K562 (cell line): ENCODE data around the gene ITGB1BP2. TPM values are rescaled to one million over a fixed set of nuclear protein-coding genes. Genes with fewer than 3 reads are reported as not detected.
"Not testable (repeated sequence)": the region's sequence is repeated elsewhere in the genome, so short reads cannot be mapped to it uniquely, and the experiment has no call there.

Source experiments
- ATAC-seq: fragments of 200-7000 bp; cut with Tn5 transposase; 3 replicates; pipeline ENCODE4 v1.9.1; 2020; ENCODE audit warnings: moderate library complexity
- BruUV-seq: library from RNA; stranded (reverse); fragments of 400-500 nt; replicated peaks from 2 replicates; lab custom pipeline; 2021; lab: Mats Ljungman, UMichigan
- CTCF ChIA-PET: fragments of 300-600 bp; formaldehyde crosslinking; extraction: SDS; loops from one replicate; lab custom pipeline; 2021; ENCODE audit warnings: low intra/inter-chr PET ratio; lab: Yijun Ruan, JAX
- POLR2A ChIA-PET: fragments of 300-600, 350-650 bp; sonication (Branson Sonifier 250); formaldehyde crosslinking; extraction: SDS; loops from one replicate; lab custom pipeline; 2021; ENCODE audit warnings: antibody characterized with exemption, inconsistent platforms; lab: Yijun Ruan, JAX
- DNase-seq, 4 experiments: peaks; one replicate each; pipeline versions ENCODE4 v3.0.0 to v3.0.0-alpha.2; 2011 to 2018; ENCODE audit warnings: low spot score in 3 of 4, mixed read lengths in 3 of 4; ENCODE audit errors: extremely low read depth in 1 of 4
- FAIRE-seq: peaks from 2 replicates; lab custom pipeline; 2011; peaks lifted over from hg19 to GRCh38; lab: Jason Lieb, UNC
- H2AFZ ChIP-seq: 2 replicates; pipeline ENCODE4 v1.6.0; 2011; ENCODE audit warnings: low read depth, low read length, control low read depth, inconsistent platforms
- H3K27ac ChIP-seq: fragments of 200-600 bp; 3 replicates; pipeline ENCODE4 v1.8.0; 2011; ENCODE audit warnings: low read depth, mild to moderate bottlenecking, control low read depth, inconsistent platforms, low read length, moderate library complexity, mixed read lengths; ENCODE audit errors: extremely low read depth
- H3K27me3 ChIP-seq, 2 experiments: fragments of 300-600 bp in 1 of 2; 2 replicates in 1 of 2; 3 replicates in 1 of 2; pipeline versions ENCODE4 v1.6.0 to v1.8.0; 2011; ENCODE audit warnings: inconsistent platforms in 2 of 2, low read length in 2 of 2, mild to moderate bottlenecking in 1 of 2, mixed read lengths in 1 of 2, moderate library complexity in 1 of 2; ENCODE audit not compliant: control insufficient read depth in 2 of 2, insufficient read depth in 2 of 2
- H3K36me3 ChIP-seq: fragments of 300-600 bp; 3 replicates; pipeline ENCODE4 v1.8.0; 2011; ENCODE audit warnings: mild to moderate bottlenecking, low read length, inconsistent platforms; ENCODE audit not compliant: control insufficient read depth, insufficient read depth
- H3K4me1 ChIP-seq, 2 experiments: fragments of 200-600 bp in 1 of 2; replicated peaks in 1 of 2; 2 replicates in 1 of 2; 3 replicates in 1 of 2; pipeline versions ENCODE4 v1.5.1 to v1.8.0; 2011; ENCODE audit warnings: inconsistent platforms in 2 of 2, low read length in 2 of 2, mild to moderate bottlenecking in 1 of 2, mixed read lengths in 1 of 2, moderate library complexity in 1 of 2; ENCODE audit not compliant: control insufficient read depth in 2 of 2, insufficient read depth in 2 of 2
- H3K4me2 ChIP-seq: 2 replicates; pipeline ENCODE4 v1.6.1; 2011; ENCODE audit warnings: low read length, control low read depth, inconsistent platforms, mixed read lengths; ENCODE audit not compliant: insufficient read depth
- H3K4me3 ChIP-seq: fragments of 200-600 bp; sonication (generic), shearing (Covaris generic); 2 replicates; pipeline ENCODE4 v1.5.1; 2016; ENCODE audit warnings: control low read depth, inconsistent platforms
- H3K79me2 ChIP-seq: fragments of 200-600 bp; 3 replicates; pipeline ENCODE4 v1.8.0; 2011; ENCODE audit warnings: low read length, inconsistent platforms; ENCODE audit not compliant: control insufficient read depth, insufficient read depth
- H3K9ac ChIP-seq, 2 experiments: 2 replicates each; pipeline versions ENCODE4 v1.6.0 to v1.6.1; 2011; ENCODE audit warnings: low read depth in 2 of 2, low read length in 2 of 2, control low read depth in 1 of 2, inconsistent platforms in 1 of 2, mild to moderate bottlenecking in 1 of 2, mixed read lengths in 1 of 2; ENCODE audit not compliant: insufficient read depth in 1 of 2
- H3K9me1 ChIP-seq: one replicate; pipeline ENCODE4 v1.6.0; 2011; ENCODE audit warnings: inconsistent platforms, mild to moderate bottlenecking, low read length, moderate library complexity; ENCODE audit not compliant: control insufficient read depth, insufficient read depth
- H3K9me3 ChIP-seq: replicated peaks from 2 replicates; pipeline ENCODE4 v1.5.1; 2011; ENCODE audit warnings: low read depth, low read length, inconsistent platforms; ENCODE audit not compliant: control insufficient read depth, insufficient read depth
- H4K20me1 ChIP-seq: replicated peaks from 2 replicates; pipeline ENCODE4 v1.6.1; 2011; ENCODE audit warnings: low read length, inconsistent platforms, mixed read lengths; ENCODE audit not compliant: control insufficient read depth, insufficient read depth
- CBX3 ChIP-seq, 2 experiments: IDR thresholded peaks; 1 replicate in 1 of 2; 2 replicates in 1 of 2; pipeline ENCODE4 v1.6.1; 2012; ENCODE audit warnings: inconsistent platforms in 2 of 2, low read length in 2 of 2, borderline replicate concordance in 1 of 2, control low read depth in 1 of 2
- CBX5 ChIP-seq: IDR thresholded peaks from 2 replicates; pipeline ENCODE4 v1.6.1; 2014; ENCODE audit warnings: low read depth, borderline replicate concordance
- ZBTB33 ChIP-seq: sonication (generic); formaldehyde crosslinking; IDR thresholded peaks from 2 replicates; pipeline ENCODE4 v1.8.1; 2023; ENCODE audit warnings: mild to moderate bottlenecking, missing genetic modification reagents
- ZNF57 ChIP-seq: fragments of 450-650 bp; formaldehyde crosslinking; IDR thresholded peaks from 2 replicates; pipeline ENCODE4 v1.4.0; 2020; ENCODE audit warnings: mild to moderate bottlenecking, moderate library complexity
- WGBS: fragments of 100-300 bp; shearing (Covaris generic); methylation state at CpG from one replicate; pipeline ENCODE4 v1.1.6; 2016; ENCODE audit warnings: low coverage, mixed read lengths; ENCODE audit not compliant: insufficient coverage; ENCODE audit errors: missing lambda C conversion rate; 5-methylcytosine and 5-hydroxymethylcytosine counted together
- in situ Hi-C: fragments of 300-500 bp; cut with MboI; formaldehyde crosslinking; loops from 4 replicates; pipeline ENCODE4 v1.15.0; 2018; ENCODE audit warnings: inconsistent platforms, mixed read lengths
- intact Hi-C: fragments of 100-400 bp; cut with micrococcal nuclease; formaldehyde crosslinking; loops from 2 replicates; pipeline ENCODE4 v1.14.2; 2022
- polyA plus RNA-seq, 8 experiments: library from polyadenylated mRNA; depleted of rRNA in 4 of 8; stranded (reverse) in 5 of 8; unstranded in 3 of 8; fragments of >200 nt; fragmentation: Nextera tagmentation in 2 of 8; fragmentation: Illumina TruSeq in 1 of 8; extraction: Ambion mirVana in 2 of 8; extraction: Trizol in 1 of 8; gene quantifications; 2 replicates each; pipeline versions ENCODE4 v1.2.1 to v1.2.3, GENCODE V29; 2011 to 2014; ENCODE audit warnings: inconsistent platforms in 1 of 8, missing spikeins in 1 of 8
- total RNA-seq, 7 experiments: library from RNA; depleted of rRNA in 6 of 7; stranded (reverse); fragments of >200 nt in 6 of 7; fragmentation: Illumina TruSeq in 2 of 7; extraction: Trizol in 2 of 7; gene quantifications; 2 replicates each; pipeline versions ENCODE4 v1.2.1 to v1.2.3, GENCODE V29; 2011 to 2021; ENCODE audit warnings: low replicate concordance in 1 of 7

The ITGB1BP2 gene
- total and polyA plus RNA-seq, 9 of the 15 experiments (the other 6 are each of a cell fraction or from before 2014, with no cell fraction given): 1.6 to 4.0 (median 1.9) TPM

GRCh38 chrX:71272313-71272712 is 29.2 kb upstream of the ITGB1BP2 start:
- CTCF ChIA-PET, intact Hi-C loops, H2AFZ ChIP-seq, H3K4me3 ChIP-seq, H3K79me2 ChIP-seq, H3K27me3 ChIP-seq, H3K4me2 ChIP-seq, H3K9me3 ChIP-seq, FAIRE-seq, H3K9me1 ChIP-seq, in situ Hi-C loops, POLR2A ChIA-PET, H3K27ac ChIP-seq, H3K9ac ChIP-seq, H3K4me1 ChIP-seq, H4K20me1 ChIP-seq, DNase-seq, BruUV-seq, H3K36me3 ChIP-seq, ATAC-seq: not testable (repeated sequence)
- 18% methylated on average over 1 of the region's 2 CpGs for WGBS
- peak; percentile 97 for TF ChIP-seq ZNF57
- peak in 1 of 2 experiments; percentile 46; a peak in 1 of 3 replicates for TF ChIP-seq CBX3 (IDR thresholded peaks at IDR 0.05; ENCODE audit: borderline replicate concordance in 1 of 2, low read length in 2 of 2)
- TF ChIP-seq CBX5: 0 out of 2 replicates have a peak, but pooled peaks have one; percentile 27

GRCh38 chrX:71281300-71281699 is 20.2 kb upstream of the ITGB1BP2 start:
- H2AFZ ChIP-seq, H3K4me2 ChIP-seq, H3K4me3 ChIP-seq, H3K4me1 ChIP-seq, DNase-seq, H3K27ac ChIP-seq, in situ Hi-C loops, H3K9me1 ChIP-seq, H3K9ac ChIP-seq, H3K27me3 ChIP-seq, FAIRE-seq, BruUV-seq, H3K9me3 ChIP-seq, POLR2A ChIA-PET, CTCF ChIA-PET, ATAC-seq: not testable (repeated sequence)
- peak; percentile 55 for TF ChIP-seq ZBTB33 (CRISPR knock-in tag)
- peaks cover 19% of the 10 kb centered on the region; the same call in 1 of the 2 replicates for H4K20me1 ChIP-seq
- WGBS: 80% methylated on average over 4 of the region's 11 CpGs
- H3K79me2 ChIP-seq: peaks cover 29% of the 10 kb centered on the region
- peaks cover 15% of the 10 kb centered on the region for H3K36me3 ChIP-seq
- intact Hi-C loops: loop anchor here (5.0 kb wide), 1 partner anchor 86 kb away; the partner anchor contains the start of gene TAF1
